GM21576 (cell line): ENCODE results near the gene LRRN1.
"Not testable (repeated sequence)": the region's sequence is repeated elsewhere in the genome, so short reads cannot be mapped to it uniquely, and the experiment has no call there.

Experiments
- ATAC-seq: cut with Tn5 transposase; IDR thresholded peaks from one replicate; pipeline ENCODE4 v1.9.1; 2021; ENCODE audit warnings: mild to moderate bottlenecking, moderate library complexity; ENCODE audit not compliant: unreplicated experiment

LRRN1 gene

DNA sequence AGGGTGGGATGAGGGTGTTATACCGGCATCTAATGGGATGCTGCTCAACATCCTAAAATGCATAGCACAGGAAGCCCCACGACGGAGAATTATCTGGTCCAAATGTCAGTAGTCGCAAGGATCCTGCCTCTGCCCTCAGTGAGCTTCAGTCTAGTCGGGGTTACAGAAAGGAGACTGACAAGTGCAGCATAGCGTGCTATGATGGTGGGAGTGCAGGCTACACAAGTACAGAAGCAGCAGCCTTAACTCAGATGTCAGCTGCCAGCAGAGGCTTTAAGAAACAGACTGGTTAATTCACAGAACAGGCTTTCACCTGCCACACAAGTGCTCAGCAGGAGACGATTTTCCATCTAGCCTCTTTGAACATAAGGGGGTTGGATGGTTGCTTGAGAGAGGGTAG, 6.9 kb downstream of the LRRN1 start:
- ATAC-seq = no peak

DNA sequence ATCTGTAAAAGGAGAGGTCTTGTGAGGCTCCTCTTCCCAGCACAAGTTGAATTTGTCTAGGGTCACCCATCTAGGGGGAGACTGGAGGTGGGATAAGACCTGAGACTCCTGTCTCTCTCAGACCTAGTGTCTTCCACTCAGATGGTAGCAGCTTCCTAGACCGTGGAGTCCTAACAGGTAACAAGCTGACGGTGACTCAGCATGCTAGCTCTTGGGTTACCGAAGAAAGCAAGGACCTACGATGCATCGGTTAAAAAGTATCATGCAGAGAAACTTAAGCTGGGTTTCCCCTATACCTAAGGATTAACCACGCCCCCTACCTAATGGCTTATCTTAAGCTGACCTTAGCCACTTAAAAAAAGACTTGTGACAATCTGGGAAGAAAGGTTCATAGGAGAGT, 7.6 kb downstream of the LRRN1 start:
- ATAC-seq = no peak

DNA sequence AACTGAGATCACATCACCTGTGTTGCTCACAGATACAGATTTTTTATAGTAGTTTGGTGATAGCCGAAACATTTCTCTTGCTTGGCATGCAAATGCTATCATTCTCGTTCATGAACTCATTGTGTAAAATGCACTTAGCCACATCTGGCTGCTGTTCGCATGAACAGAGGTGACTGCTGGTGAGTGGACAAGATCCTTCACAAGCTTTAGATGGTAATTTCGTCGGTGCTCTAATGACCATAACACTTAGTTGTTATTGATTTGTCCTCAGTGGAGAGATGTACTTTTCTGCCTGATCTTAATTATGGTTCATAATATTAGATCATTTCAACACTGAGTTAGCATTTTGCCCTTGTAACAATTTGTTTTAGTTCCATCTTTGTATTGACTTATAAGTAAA, 13.8 kb downstream of the LRRN1 start:
- no peak for ATAC-seq

DNA sequence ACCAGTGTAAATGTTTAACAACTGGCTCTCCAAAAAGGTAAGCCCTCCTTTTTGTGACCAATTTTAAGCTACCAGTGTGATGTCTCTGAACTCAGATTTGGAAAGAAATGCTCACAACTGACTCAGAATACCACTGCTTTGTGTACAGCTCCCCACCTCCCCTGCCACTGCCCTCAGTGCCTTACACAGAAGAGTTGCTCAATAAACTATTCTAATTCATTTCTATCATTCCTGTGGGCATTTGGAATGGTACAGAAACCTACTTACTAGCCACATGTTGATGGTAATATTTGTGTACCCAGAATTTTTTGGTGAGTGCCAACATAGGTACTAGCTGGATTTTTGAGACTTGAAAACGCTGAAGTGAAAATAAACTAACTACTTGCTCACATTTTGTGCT, 16.0 kb downstream of the LRRN1 start:
- ATAC-seq = no peak

DNA sequence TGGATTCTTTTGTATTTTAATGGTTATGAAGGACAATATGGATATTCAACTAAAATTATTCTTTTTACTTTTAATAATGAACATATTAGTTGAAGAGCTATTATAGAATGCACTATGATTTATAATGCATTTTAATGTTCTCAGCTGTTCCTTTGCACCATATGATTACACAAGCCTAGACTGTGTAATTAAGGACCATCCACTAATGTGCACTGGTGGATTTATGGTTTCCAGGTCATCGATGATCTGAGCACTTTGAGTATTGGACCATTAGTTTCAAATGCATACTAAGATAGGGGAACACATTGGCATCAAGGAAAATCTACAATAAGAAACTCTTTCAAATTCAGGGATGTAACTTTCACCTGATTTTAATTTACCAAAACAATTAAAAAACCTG, 16.8 kb downstream of the LRRN1 start:
- ATAC-seq = no peak

DNA sequence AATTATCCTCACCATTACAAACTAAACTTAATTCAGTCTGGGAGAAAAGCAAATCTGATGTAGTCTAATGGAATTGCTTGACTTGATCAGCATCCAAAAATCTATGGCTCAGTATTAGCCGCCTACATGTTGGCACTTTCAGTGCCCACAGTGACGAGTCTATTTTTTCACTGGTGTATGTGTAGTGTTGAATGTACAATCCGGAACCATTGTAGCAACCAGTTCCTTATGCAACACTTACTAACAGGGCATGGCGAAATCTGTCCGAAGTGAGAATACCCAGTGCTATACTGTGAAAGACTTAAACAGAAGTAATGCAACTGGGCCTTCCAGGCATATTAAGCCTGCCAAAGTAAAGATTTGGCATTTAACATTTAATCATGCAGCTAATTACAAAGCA, 18.6 kb downstream of the LRRN1 start:
- ATAC-seq = no peak

DNA sequence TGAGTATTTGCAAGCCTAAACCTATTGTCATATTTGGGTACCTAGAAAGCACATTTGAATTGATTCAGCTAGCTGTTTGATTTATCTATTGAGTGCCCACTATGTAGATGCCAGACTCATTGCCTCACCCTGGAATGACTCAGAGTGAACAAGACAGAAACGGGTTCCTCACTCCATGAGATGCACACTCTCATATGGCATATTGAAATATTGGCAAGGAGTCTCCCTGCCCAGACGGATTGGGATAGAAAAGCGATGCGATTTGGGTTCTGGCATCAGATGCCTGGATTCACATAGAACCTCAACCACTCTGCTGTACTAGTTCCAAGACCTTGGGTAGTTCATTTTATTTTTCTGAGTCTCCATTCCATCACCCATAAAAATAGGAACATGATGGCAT, 22.5 kb downstream of the LRRN1 start:
- no peak for ATAC-seq

DNA sequence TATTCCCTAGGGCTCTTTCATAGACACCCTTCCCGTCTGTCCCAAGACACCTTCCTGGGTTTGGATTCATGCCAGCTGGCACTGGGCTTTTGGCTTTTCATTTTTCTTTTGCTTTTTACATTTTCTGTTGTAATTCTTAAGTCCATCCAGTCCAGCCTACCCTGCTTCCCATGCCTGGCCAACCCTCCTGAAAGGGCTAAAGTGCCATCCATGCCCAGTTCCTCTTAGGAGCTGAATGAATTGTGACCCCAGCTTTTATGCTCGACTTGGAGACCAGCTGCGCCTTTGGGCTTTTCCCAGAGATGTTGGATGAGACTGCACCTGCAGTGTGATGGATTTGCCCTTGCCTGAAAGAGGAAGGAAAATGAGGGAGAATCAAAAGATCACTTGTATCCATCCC, 25.8 kb downstream of the LRRN1 start:
- ATAC-seq = no peak

DNA sequence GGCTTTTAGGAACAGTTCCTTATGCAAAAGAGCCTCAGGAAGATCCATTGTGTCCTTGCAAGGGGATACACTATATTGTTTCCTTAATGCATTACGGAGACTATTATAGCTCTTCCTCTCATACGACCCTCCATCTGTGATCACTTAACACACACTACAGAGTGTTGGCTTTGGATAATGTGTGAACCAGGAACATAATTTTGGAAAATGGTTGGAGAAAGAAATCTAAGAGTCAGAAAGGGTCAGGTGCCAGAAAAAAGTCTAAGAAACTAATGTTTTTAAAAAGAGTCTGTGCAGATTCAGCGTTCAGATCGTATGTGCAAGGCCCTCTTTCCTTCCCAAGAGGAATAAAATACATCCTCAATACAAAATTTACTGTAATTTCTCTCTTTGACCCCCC, 27.3 kb downstream of the LRRN1 start:
- no peak for ATAC-seq

DNA sequence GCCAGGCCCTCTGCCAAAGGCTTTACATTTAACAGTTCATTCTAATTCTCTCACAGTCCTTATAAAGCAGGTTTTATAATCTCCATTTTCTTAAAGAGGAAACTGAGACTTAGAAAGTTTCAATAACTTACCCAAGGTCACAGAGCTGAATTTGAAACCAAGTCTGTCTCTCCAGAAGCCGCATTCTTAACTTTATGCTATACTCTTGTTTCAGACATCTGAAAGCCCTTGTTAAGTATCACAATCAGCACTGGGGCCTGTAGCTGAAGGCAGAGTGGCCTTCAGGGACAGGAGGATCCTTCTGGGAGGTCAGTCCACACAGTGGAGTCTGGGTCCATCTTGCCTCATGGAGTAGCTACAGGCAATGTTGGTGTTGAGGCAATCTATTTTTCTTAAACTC, 27.9 kb downstream of the LRRN1 start:
- no peak for ATAC-seq

DNA sequence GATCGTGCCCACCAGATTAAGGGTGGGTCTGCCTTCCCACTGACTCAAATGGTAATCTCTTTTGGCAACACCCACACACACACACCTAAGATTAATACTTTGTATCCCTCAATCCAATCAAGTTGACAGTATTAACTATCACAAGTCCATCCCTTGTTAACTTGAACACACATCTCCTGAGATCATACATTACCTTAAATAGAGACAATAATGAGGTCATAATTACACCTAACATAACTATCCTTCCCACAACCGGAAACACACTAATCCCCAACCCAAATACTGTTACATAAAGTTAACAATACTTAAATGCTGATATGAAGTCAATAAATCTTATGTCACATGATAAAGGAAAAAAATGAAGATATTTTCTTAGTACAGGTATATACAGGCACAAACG, 29.2 kb downstream of the LRRN1 start:
- ATAC-seq = not testable (repeated sequence)

DNA sequence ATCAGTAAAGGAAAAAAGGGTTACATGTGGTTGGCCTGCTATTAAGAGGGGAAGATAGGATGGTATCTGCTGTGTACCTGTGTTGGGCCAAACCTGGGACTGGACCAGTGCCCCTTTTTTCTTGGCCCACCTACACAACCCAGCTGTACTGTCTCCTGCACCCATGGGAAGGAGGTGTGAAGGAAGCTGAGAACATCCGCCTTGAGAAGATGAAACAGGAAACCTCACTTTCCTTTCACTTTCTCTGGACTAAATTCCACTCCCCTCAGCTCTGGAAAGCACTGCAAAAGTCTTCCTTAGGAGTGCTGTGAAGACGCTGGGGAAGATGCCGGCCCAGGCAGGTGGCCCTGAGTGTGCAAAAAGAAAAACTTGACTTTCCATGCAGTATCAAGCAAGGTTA, 37.6 kb downstream of the LRRN1 start:
- peak; percentile 75 for ATAC-seq

DNA sequence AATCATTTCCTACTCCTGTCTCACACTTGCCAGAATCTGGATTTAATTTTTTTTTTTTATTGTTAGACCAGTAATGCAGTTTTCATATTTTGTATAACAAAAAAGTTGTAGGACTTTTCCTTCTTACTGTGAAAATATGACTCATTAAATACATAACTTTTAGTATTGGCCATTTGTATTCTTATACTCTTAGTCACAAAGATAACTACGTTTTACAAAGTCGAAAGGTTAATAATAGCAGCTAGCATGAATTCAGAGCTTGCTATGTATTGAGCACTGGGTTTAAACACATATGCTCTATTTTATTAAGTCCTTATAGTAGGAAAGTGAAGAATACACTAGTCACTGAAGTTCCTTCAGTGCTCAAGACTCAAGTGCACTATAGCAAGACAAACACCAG, 43.1 kb downstream of the LRRN1 start:
- no peak for ATAC-seq

DNA sequence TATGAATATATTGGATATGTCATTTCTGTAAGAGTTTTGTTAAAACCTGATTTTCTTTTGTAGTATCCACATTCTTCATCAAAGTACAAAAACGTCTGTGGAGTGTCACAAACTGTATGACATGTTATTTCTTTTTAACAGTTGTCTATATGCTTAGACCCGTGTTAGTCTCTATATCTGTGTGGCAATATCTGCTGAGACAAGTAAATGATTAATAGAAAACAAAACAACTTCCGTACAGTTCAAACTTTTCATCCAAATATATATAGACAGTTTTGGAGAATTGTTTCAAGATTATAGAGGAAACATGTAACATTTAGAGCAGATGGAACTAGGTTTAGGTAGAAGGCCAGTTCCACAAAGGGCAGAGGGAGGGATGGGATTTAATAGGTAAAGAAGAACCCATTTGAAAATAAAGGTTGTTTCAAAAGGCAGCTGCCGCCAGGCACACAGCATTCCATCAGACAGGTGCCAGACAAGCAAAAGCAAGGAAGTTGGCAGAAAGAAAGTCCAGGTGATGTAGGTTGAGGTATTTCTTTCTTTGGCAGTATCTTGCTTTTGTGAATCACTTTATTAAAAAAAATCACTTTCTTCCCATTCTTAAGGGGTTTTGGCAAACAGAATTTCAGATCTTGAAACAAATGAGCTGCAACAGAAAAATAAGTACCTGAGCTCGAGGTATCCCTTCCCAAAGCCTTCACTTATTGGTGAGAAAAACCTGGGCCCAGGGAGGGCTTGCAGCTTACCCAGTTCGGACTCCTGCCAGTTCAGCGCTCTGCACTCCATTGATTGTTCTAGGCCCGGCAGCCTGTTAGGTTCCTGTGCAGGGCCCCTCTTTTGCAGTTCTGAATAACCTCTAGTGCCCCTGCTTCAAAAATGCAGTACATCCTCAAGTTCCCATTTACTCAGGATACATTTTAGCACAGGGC, 49.0 kb downstream of the LRRN1 start:
- no peak for ATAC-seq

DNA sequence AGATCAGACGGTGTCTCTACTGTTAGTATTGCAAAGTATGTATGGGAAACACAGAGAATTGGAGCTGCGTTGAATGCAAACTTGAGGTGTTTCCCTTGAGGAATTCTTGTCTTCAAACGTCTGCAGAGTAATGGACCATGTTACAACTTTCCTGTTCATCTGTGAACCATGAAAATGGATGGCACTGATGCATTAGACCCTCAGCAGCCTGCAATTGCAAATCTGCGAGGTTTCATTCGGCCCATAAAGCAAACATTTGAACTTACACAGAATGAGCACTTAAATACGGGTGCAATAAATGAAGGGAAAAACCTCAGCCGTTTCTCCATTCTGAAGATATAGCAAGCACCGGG, 49.7 kb downstream of the LRRN1 start:
- no peak for ATAC-seq

DNA sequence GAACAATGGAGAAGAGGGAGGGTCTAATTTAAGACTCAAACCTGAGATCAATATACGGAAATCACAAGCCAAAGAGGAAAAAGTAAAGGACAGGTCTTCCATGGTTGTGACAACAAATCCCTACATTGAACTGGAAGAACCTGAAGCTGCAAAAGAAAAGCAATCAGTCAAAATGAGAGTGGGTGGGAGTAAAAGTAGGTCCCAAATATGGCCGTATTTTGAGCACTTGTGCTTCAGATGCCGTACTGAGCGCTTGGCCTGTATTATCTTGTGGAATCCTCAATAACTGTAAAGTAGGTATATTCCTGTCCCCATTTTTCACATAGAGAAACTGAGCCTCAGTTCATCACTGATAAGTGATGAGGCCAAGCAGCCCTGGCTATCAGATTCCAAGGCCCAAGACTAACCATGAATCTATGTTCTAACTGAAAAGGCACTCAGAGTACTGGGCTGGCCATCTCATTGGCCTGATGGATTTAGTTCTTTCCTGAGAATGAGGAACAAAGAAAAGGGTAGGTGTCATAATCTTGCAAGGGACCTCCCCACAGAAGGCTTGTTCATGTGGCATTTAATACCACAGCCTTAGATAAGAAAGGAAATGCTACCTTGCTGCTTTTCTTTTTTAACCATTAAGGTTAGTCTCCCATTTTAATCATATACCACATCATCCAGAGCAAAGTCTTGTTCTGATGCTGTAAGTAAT, 52.5 kb downstream of the LRRN1 start:
- peak; percentile 100 for ATAC-seq

DNA sequence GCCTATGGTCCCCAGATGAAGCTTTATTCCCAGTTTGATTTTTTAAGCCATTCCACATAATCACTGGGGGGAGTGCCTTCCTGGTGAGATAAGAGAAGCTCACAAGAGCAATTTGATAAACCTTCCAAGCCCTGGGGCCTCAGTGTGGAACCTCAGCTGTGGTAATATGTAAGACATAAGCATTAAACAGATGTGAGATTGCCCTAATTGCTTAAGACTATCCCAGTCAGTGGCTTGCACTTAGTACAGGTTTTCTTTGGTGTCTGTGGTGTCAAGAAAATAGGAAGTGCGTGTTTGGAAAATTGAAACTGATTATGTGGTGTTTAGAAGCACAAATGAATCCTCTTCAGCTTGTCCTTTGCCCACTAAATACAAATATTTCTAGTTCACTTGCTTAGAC, 54.3 kb downstream of the LRRN1 start:
- no peak for ATAC-seq

DNA sequence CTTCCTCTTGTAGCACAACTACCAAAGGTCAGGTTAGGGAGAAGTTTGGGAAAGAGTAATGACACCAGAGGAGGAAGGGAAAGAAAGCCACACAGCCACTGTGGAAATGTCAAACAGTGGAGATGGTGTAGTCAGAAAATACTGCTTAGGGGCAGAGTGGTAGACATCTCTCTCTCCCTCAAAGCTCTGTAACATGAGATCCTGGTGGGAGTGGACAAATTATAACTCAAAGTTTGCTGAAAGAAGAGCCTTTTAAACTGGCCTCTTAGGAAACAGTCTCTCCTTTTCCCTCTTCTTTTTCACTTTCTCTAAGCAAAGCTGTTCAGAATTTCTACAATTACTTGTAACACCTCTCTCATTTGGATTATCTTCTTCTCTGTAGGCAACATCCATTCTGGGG, 55.8 kb downstream of the LRRN1 start:
- no peak for ATAC-seq

DNA sequence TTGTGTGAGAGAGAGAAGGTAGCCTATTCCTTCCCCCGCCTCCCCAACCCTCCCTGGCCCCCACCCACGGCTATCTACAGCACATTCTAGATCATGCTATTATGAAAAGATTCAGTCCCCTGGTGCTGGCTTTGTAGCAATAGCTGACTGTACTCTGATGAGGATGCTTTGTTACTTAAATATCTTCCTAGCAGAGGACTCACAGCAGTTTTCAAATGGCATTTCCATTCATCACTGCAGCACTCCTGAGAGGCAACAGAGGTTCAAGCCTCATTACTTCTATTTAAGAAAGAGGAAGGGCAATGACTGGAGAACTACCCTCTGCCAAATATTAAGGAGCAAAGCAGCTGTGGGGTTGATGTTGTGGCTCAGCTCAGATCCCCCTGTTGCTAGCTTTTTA, 61.0 kb downstream of the LRRN1 start:
- ATAC-seq = no peak

DNA sequence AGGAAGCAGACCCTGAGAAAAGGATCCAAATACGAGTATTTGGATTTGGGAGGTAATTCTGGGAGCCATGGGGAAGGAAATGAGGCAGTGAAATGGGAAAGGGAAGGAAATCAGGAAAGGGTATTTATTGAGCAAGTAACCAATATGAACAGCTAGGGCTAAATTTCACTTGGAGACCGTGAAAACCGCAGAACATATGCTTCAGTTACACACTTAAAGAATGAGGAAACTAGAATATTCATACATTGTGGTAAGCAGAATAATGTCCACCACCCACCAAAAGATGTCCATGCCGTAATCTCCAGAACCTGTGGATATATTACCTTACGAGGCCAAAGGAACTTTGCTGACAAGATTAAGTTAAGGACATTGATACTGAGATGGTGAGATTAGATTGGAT, 63.3 kb downstream of the LRRN1 start:
- no peak for ATAC-seq

DNA sequence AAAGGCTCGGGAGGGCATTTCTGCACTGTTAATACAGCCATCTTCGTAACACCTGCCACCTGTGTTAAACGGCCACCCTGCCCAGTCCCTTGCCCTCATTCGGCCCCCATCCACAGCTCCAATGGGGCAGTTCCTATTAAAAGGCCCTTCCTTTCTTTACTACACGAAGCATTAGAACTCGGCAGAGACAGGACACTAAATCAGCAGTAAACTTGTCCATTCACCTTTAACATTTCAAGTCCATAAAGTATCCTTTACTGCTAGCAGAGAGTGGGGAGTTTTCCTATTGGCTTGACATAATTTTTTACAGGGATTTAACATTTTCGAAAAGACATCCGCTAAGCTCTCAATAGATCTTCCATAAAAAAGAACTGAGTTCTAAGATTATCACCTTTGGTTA, 76.3 kb downstream of the LRRN1 start:
- ATAC-seq = no peak

DNA sequence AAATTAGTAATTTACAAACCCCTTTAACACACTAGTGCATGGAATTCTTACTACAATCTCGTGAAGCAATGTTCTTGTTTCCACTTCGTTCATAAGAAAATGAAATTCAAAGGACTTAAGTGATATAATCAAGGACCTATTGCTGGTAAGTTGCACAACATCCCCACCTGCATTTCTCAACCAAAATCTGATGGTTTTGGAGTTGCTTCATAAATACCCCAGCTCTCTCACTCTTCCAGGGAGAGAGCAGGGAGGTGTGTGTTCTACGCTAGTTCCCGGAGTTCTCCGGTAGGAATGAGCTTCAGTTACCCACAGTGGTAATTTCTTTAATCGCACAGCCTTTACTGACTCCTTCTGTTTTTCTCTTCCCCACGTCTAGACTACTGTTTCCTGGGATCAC, 81.8 kb downstream of the LRRN1 start:
- no peak for ATAC-seq

DNA sequence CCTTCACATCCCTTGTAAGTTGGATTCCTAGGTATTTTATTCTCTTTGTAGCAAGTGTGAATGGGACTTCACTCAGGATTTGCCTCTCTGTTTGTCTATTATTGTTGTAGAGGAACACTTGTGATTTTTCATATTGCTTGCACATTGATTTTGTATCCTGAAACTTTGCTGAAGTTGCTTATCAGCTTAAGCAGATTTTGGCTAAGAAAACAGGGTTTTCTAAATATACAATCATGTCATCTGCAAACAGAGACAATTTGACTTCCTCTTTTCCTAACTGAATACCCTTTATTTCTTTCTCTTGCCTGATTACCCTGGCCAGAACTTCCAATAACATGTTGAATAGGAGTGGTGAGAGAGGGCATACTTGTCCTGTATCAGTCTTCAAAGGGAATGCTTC, 88.1 kb downstream of the LRRN1 start:
- ATAC-seq = not testable (repeated sequence)
